OCI-LY3 (cell line): ENCODE results near the gene KBTBD7.

Source experiments
- CTCF ChIP-seq: fragments of 200-600, 300-600 bp; sonication (generic); IDR thresholded peaks from 2 replicates; pipeline ENCODE4 v1.5.1; 2014; ENCODE audit warnings: antibody characterized with exemption, low read length, low read depth
- EZH2phosphoT487 ChIP-seq: fragments of 200-600 bp; shearing (Covaris generic); IDR thresholded peaks from 2 replicates; pipeline ENCODE4 v1.6.1; 2018; ENCODE audit warnings: antibody characterized with exemption, mixed run types, low read depth

DNA sequence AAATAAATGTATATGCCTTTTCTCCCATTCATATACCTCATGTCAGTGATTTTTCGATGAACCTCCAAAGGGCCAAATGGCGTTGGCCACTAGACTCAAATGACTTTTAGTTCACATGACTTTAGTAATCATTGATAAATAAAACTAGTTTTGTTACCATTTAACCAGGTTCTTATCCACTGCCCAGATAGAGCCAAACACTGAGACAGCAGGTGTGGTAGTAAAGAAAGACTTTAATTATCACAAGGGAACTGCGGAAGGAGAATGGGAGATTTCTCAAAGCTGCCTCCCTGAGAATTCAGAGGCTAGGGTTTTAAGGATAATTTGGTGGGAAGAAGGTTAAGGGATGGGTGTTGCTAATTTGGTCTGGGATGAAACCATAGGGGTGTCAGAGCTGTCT is 42.4 kb downstream of the KBTBD7 start:
- TF ChIP-seq CTCF (no peak), EZH2phosphoT487 (no peak)
